CD4-positive, alpha-beta memory T cell (primary cell): ENCODE measurements around the gene CLIC5. TPM values are rescaled to one million over a fixed set of nuclear protein-coding genes. Genes with fewer than 3 reads are reported as not detected.

ENCODE experiments used
- CTCF ChIA-PET: fragments of 350-600 bp; sonication (Branson Sonifier 250); formaldehyde crosslinking; loops from one replicate; lab custom pipeline; 2021; ENCODE audit warnings: inconsistent platforms; ENCODE audit not compliant: partially characterized antibody; lab: Charles Lee
- POLR2A ChIA-PET: fragments of 350-600 bp; sonication (Branson Sonifier 250); formaldehyde crosslinking; loops from one replicate; lab custom pipeline; 2021; ENCODE audit not compliant: partially characterized antibody; lab: Charles Lee
- DNase-seq, 5 donors: peaks; one replicate each; pipeline versions ENCODE4 v3.0.0 to v3.0.0-alpha.2; 2020 to 2022; ENCODE audit warnings: mixed read lengths in 1 of 5
- H3K27ac ChIP-seq: one replicate; pipeline ENCODE4 v1.7.0; 2013; ENCODE audit warnings: low read depth, low read length
- H3K27me3 ChIP-seq: 2 replicates; pipeline ENCODE4 v1.7.0; 2013; ENCODE audit warnings: mild to moderate bottlenecking, low read length, moderate library complexity; ENCODE audit not compliant: insufficient read depth
- H3K36me3 ChIP-seq: 2 replicates; pipeline ENCODE4 v1.7.0; 2013; ENCODE audit warnings: mild to moderate bottlenecking, low read length, moderate library complexity; ENCODE audit not compliant: insufficient read depth
- H3K4me1 ChIP-seq: 2 replicates; pipeline ENCODE4 v1.7.0; 2013; ENCODE audit warnings: mild to moderate bottlenecking, low read length, moderate library complexity; ENCODE audit not compliant: insufficient read depth
- H3K4me3 ChIP-seq, 2 donors: one replicate each; pipeline ENCODE4 v1.7.0; 2013; ENCODE audit warnings: low read length in 2 of 2, mild to moderate bottlenecking in 1 of 2
- H3K9me3 ChIP-seq, 2 donors: one replicate each; pipeline ENCODE4 v1.7.0; 2013; ENCODE audit warnings: low read length in 2 of 2, control low read depth in 1 of 2; ENCODE audit not compliant: control insufficient read depth in 1 of 2
- H3K27ac Mint-ChIP-seq, 7 donors: one replicate each; pipeline ENCODE4 v1.8.0; 2020 to 2021; ENCODE audit warnings: mixed read lengths in 7 of 7, mild to moderate bottlenecking in 6 of 7, inconsistent platforms in 3 of 7, moderate library complexity in 3 of 7
- H3K27me3 Mint-ChIP-seq, 2 donors: one replicate each; pipeline ENCODE4 v1.8.0; 2020 to 2021; ENCODE audit warnings: mixed read lengths in 2 of 2
- H3K36me3 Mint-ChIP-seq, 2 donors: one replicate each; pipeline ENCODE4 v1.8.0; 2020 to 2021; ENCODE audit warnings: mixed read lengths in 2 of 2, inconsistent platforms in 1 of 2, mild to moderate bottlenecking in 1 of 2
- H3K4me1 Mint-ChIP-seq, 4 donors: one replicate each; pipeline ENCODE4 v1.8.0; 2020 to 2021; ENCODE audit warnings: mixed read lengths in 4 of 4, mild to moderate bottlenecking in 1 of 4
- H3K4me3 Mint-ChIP-seq, 8 donors: one replicate each; pipeline ENCODE4 v1.8.0; 2020 to 2021; ENCODE audit warnings: mixed read lengths in 8 of 8, mild to moderate bottlenecking in 7 of 8, moderate library complexity in 6 of 8, inconsistent platforms in 3 of 8
- H3K9me3 Mint-ChIP-seq, 8 donors: one replicate each; pipeline ENCODE4 v1.8.0; 2020 to 2021; ENCODE audit warnings: mixed read lengths in 8 of 8, mild to moderate bottlenecking in 5 of 8, inconsistent platforms in 3 of 8, moderate library complexity in 1 of 8
- intact Hi-C: fragments of 100-400 bp; cut with micrococcal nuclease; formaldehyde crosslinking; loops from one replicate; pipeline ENCODE4 v1.15.1; 2023
- polyA plus RNA-seq, 2 donors: library from polyadenylated mRNA; unstranded; fragments of 300-500 nt; fragmentation: Illumina TruSeq; gene quantifications; one replicate each; pipeline ENCODE4 v1.2.3, GENCODE V29; 2021
- total RNA-seq, 2 experiments: library from RNA; stranded (reverse); gene quantifications; one replicate each; pipeline ENCODE4 v1.2.3, GENCODE V29; 2021

The CLIC5 gene
- total and polyA plus RNA-seq, 4 experiments from 2014 or later = 3.4 to 18.4 (median 12.4) TPM

- Mint-ChIP-seq H3K27ac (peak overlapping the region in 2 of 7 donors; percentile 36 to 65), H3K27me3 (no peaks in the 10 kb centered on the region), H3K36me3 (no peaks in the 10 kb centered on the region), H3K4me1 (peaks cover 9 to 20% (median 14%) of the 10 kb centered on the region in 4 donors), H3K4me3 (peak overlapping the region in 3 of 8 donors; percentile 2 to 55 (median 38)), H3K9me3 (no peaks in the 10 kb centered on the region)
- Histone ChIP-seq H3K27ac (no peak overlapping the region), H3K9me3 (no peaks in the 10 kb centered on the region), H3K27me3 (no peaks in the 10 kb centered on the region), H3K4me3 (no peak overlapping the region), H3K36me3 (no peaks in the 10 kb centered on the region), H3K4me1 (peaks cover 11% of the 10 kb centered on the region)
- intact Hi-C loops = no loop called here
- CTCF ChIA-PET = no interaction called here
- no peak for DNase-seq
- POLR2A ChIA-PET = interaction anchor here (1.9 kb wide), 1 partner anchor 10 kb away, joined by 4 read pairs; no protein-coding TSS in a partner anchor
Measured at GRCh38 chr6:45837541-45838200, 178.0 kb downstream of the CLIC5 start.

GRCh38 chr6:45836984-45837383, 178.7 kb downstream of the CLIC5 start:
- no peaks in the 10 kb centered on the region for H3K36me3 Mint-ChIP-seq
- intact Hi-C loops = no loop called here
- ChIA-PET CTCF (no interaction called here), POLR2A (interaction anchor here (1.9 kb wide), 1 partner anchor 10 kb away, joined by 4 read pairs; no protein-coding TSS in a partner anchor)
- peaks cover 9 to 24% (median 15%) of the 10 kb centered on the region in 4 donors for H3K4me1 Mint-ChIP-seq
- Histone ChIP-seq H3K36me3 (no peaks in the 10 kb centered on the region), H3K9me3 (no peaks in the 10 kb centered on the region), H3K27ac (no peak overlapping the region), H3K27me3 (no peaks in the 10 kb centered on the region), H3K4me1 (peaks cover 11% of the 10 kb centered on the region), H3K4me3 (no peak overlapping the region)
- no peaks in the 10 kb centered on the region for H3K9me3 Mint-ChIP-seq
- DNase-seq = no peak
- no peaks in the 10 kb centered on the region for H3K27me3 Mint-ChIP-seq
- H3K27ac Mint-ChIP-seq = peak overlapping the region in 3 of 7 donors; percentile 24 to 46 (median 36)
- no peak overlapping the region for H3K4me3 Mint-ChIP-seq

- Mint-ChIP-seq H3K4me3 (no peak overlapping the region), H3K27ac (peak overlapping the region in 1 of 7 donors; percentile 24), H3K9me3 (no peaks in the 10 kb centered on the region), H3K4me1 (peaks cover 12 to 30% (median 20%) of the 10 kb centered on the region in 4 donors), H3K27me3 (no peaks in the 10 kb centered on the region), H3K36me3 (no peaks in the 10 kb centered on the region)
- no peak for DNase-seq
- H3K4me3 ChIP-seq = no peak overlapping the region
- no peaks in the 10 kb centered on the region for H3K36me3 ChIP-seq
- peaks cover 14% of the 10 kb centered on the region for H3K4me1 ChIP-seq
- ChIA-PET POLR2A (interaction anchor here (1.9 kb wide), 1 partner anchor 9 kb away, joined by 4 read pairs; no protein-coding TSS in a partner anchor), CTCF (no interaction called here)
- H3K9me3 ChIP-seq = no peaks in the 10 kb centered on the region
- no peak overlapping the region for H3K27ac ChIP-seq
- intact Hi-C loops = no loop called here
- no peaks in the 10 kb centered on the region for H3K27me3 ChIP-seq
Measured at GRCh38 chr6:45836438-45836824, 179.2 kb downstream of the CLIC5 start.

- Mint-ChIP-seq H3K36me3 (no peaks in the 10 kb centered on the region), H3K4me1 (peaks cover 18 to 35% (median 25%) of the 10 kb centered on the region in 4 donors), H3K27ac (peak overlapping the region in 1 of 7 donors; percentile 28), H3K4me3 (no peak overlapping the region), H3K27me3 (no peaks in the 10 kb centered on the region), H3K9me3 (no peaks in the 10 kb centered on the region)
- no peak overlapping the region for H3K4me3 ChIP-seq
- no peaks in the 10 kb centered on the region for H3K9me3 ChIP-seq
- DNase-seq = no peak
- H3K36me3 ChIP-seq = no peaks in the 10 kb centered on the region
- CTCF ChIA-PET = no interaction called here
- POLR2A ChIA-PET = no interaction called here
- no peak overlapping the region for H3K27ac ChIP-seq
- H3K27me3 ChIP-seq = no peaks in the 10 kb centered on the region
- H3K4me1 ChIP-seq = peaks cover 19% of the 10 kb centered on the region
- intact Hi-C loops = no loop called here
Measured at GRCh38 chr6:45835721-45836437, 179.8 kb downstream of the CLIC5 start.

GRCh38 chr6:45832063-45832462, 183.6 kb downstream of the CLIC5 start:
- Mint-ChIP-seq H3K27ac (no peak overlapping the region), H3K4me3 (peak overlapping the region in 3 of 8 donors; percentile 20 to 86 (median 42)), H3K4me1 (peaks cover 15 to 29% (median 23%) of the 10 kb centered on the region in 4 donors), H3K9me3 (peaks cover 0 to 4% (median 0%) of the 10 kb centered on the region in 8 donors), H3K36me3 (no peaks in the 10 kb centered on the region), H3K27me3 (no peaks in the 10 kb centered on the region)
- Histone ChIP-seq H3K27me3 (no peaks in the 10 kb centered on the region), H3K27ac (no peak overlapping the region), H3K36me3 (no peaks in the 10 kb centered on the region), H3K4me1 (peaks cover 16% of the 10 kb centered on the region), H3K4me3 (no peak overlapping the region), H3K9me3 (no peaks in the 10 kb centered on the region)
- intact Hi-C loops = no loop called here
- DNase-seq = no peak
- POLR2A ChIA-PET = no interaction called here
- CTCF ChIA-PET = no interaction called here

Other genes starting within 250 kb of the CLIC5 start
- 10 to 100 TPM; 10.9 to 11.1 TPM for gene ENPP4, start 114.1 kb upstream of the CLIC5 start, total RNA-seq
- gene ENPP4, start 114.1 kb upstream of the CLIC5 start, polyA plus RNA-seq = 1 to 10 TPM; 3.2 to 4.5 TPM
- gene ENPP5, start 155.1 kb upstream of the CLIC5 start, total RNA-seq = 1 to 10 TPM in 1 of 2 experiments, under 1 TPM in 1; 0.89 to 1.2 TPM
- gene ENPP5, start 155.1 kb upstream of the CLIC5 start, polyA plus RNA-seq = 1 to 10 TPM; 2.1 TPM